ENCODE measurements around the gene MRPS16.

MRPS16 gene

GRCh38 chr10:73228247-73228646, 24.2 kb downstream of the MRPS16 start:
- no peak for TF ChIP-seq EZH2phosphoT487 (conservative IDR thresholded peaks at IDR 0.05; ENCODE audit: low read length)
- TF ChIP-seq CTCF (IDR thresholded peaks at IDR 0.05; ENCODE audit: insufficient read depth, low read length, poor library complexity, severe bottlenecking) = no peak
- H3K36me3 ChIP-seq (ENCODE audit: low read length) = no peaks in the 10 kb centered on the region
- no peak overlapping the region for H3K4me2 ChIP-seq (ENCODE audit: low read depth, low read length, poor library complexity, severe bottlenecking)
- no peak overlapping the region for H2AFZ ChIP-seq (ENCODE audit: low read depth, low read length, severe bottlenecking)
- H3K9me2 ChIP-seq (replicated peaks; ENCODE audit: insufficient read depth, low read length) = no peaks in the 10 kb centered on the region
- H3K79me2 ChIP-seq (ENCODE audit: insufficient read depth, low read length) = no peaks in the 10 kb centered on the region
- no peak overlapping the region for H3K4me3 ChIP-seq (ENCODE audit: insufficient read depth, low read length, poor library complexity, severe bottlenecking)
- H3K9me3 ChIP-seq (ENCODE audit: insufficient read depth, low read length) = no peaks in the 10 kb centered on the region
- no peak overlapping the region for H3K9ac ChIP-seq (ENCODE audit: low read length)
- no peaks in the 10 kb centered on the region for H4K20me1 ChIP-seq (ENCODE audit: low read depth, low read length)
- peaks cover 4% of the 10 kb centered on the region; the same call in 1 of the 2 replicates for H3F3A ChIP-seq (ENCODE audit: insufficient read depth)
- H3K27ac ChIP-seq (ENCODE audit: low read depth, low read length) = no peak overlapping the region
- no peaks in the 10 kb centered on the region for H3K27me3 ChIP-seq (ENCODE audit: low read length)

- no peak overlapping the region for H3K4me2 ChIP-seq (ENCODE audit: low read depth, low read length, poor library complexity, severe bottlenecking)
- H3K9me2 ChIP-seq (replicated peaks; ENCODE audit: insufficient read depth, low read length) = no peaks in the 10 kb centered on the region
- no peaks in the 10 kb centered on the region for H3F3A ChIP-seq (ENCODE audit: insufficient read depth)
- no peak overlapping the region for H2AFZ ChIP-seq (ENCODE audit: low read depth, low read length, severe bottlenecking)
- H4K20me1 ChIP-seq (ENCODE audit: low read depth, low read length) = no peaks in the 10 kb centered on the region
- H3K36me3 ChIP-seq (ENCODE audit: low read length) = no peaks in the 10 kb centered on the region
- H3K79me2 ChIP-seq (ENCODE audit: insufficient read depth, low read length) = no peaks in the 10 kb centered on the region
- TF ChIP-seq EZH2phosphoT487 (conservative IDR thresholded peaks at IDR 0.05; ENCODE audit: low read length) (no peak), CTCF (IDR thresholded peaks at IDR 0.05; ENCODE audit: insufficient read depth, low read length, poor library complexity, severe bottlenecking) (no peak)
- H3K27ac ChIP-seq (ENCODE audit: low read depth, low read length) = no peak overlapping the region
- no peaks in the 10 kb centered on the region for H3K27me3 ChIP-seq (ENCODE audit: low read length)
- H3K9me3 ChIP-seq (ENCODE audit: insufficient read depth, low read length) = no peaks in the 10 kb centered on the region
- H3K4me3 ChIP-seq (ENCODE audit: insufficient read depth, low read length, poor library complexity, severe bottlenecking) = no peak overlapping the region
- H3K9ac ChIP-seq (ENCODE audit: low read length) = no peak overlapping the region
Observed at GRCh38 chr10:73226663-73227062, 25.8 kb downstream of the MRPS16 start.

GRCh38 chr10:73225518-73225917, 26.9 kb downstream of the MRPS16 start:
- no peaks in the 10 kb centered on the region for H3K79me2 ChIP-seq (ENCODE audit: insufficient read depth, low read length)
- H4K20me1 ChIP-seq (ENCODE audit: low read depth, low read length) = no peaks in the 10 kb centered on the region
- H3K36me3 ChIP-seq (ENCODE audit: low read length) = no peaks in the 10 kb centered on the region
- H3K27me3 ChIP-seq (ENCODE audit: low read length) = no peaks in the 10 kb centered on the region
- no peak overlapping the region for H3K9ac ChIP-seq (ENCODE audit: low read length)
- H3K27ac ChIP-seq (ENCODE audit: low read depth, low read length) = no peak overlapping the region
- H3K4me3 ChIP-seq (ENCODE audit: insufficient read depth, low read length, poor library complexity, severe bottlenecking) = no peak overlapping the region
- H3K9me3 ChIP-seq (ENCODE audit: insufficient read depth, low read length) = no peaks in the 10 kb centered on the region
- H3K4me2 ChIP-seq (ENCODE audit: low read depth, low read length, poor library complexity, severe bottlenecking) = no peak overlapping the region
- no peak overlapping the region for H2AFZ ChIP-seq (ENCODE audit: low read depth, low read length, severe bottlenecking)
- H3F3A ChIP-seq (ENCODE audit: insufficient read depth) = no peaks in the 10 kb centered on the region
- TF ChIP-seq EZH2phosphoT487 (conservative IDR thresholded peaks at IDR 0.05; ENCODE audit: low read length) (no peak), CTCF (IDR thresholded peaks at IDR 0.05; ENCODE audit: insufficient read depth, low read length, poor library complexity, severe bottlenecking) (no peak)
- H3K9me2 ChIP-seq (replicated peaks; ENCODE audit: insufficient read depth, low read length) = no peaks in the 10 kb centered on the region
